ENCODE measurements around the gene BEST1. TPM values are rescaled to one million over a fixed set of nuclear protein-coding genes. Genes with fewer than 3 reads are reported as not detected.

BEST1 gene
- total RNA-seq, 4 donors from 2014 or later = 3.0 to 4.0 (median 3.4) TPM

- Histone ChIP-seq H3K9me3 (no peaks in the 10 kb centered on the region), H3K36me3 (peaks cover 0 to 78% of the 10 kb centered on the region in 2 donors), H3K4me1 (peaks cover 0 to 27% (median 3%) of the 10 kb centered on the region in 3 donors), H3K27me3 (no peaks in the 10 kb centered on the region), H3K27ac (no peak overlapping the region), H3K4me3 (no peak overlapping the region)
- TF ChIP-seq, protein P1, sequence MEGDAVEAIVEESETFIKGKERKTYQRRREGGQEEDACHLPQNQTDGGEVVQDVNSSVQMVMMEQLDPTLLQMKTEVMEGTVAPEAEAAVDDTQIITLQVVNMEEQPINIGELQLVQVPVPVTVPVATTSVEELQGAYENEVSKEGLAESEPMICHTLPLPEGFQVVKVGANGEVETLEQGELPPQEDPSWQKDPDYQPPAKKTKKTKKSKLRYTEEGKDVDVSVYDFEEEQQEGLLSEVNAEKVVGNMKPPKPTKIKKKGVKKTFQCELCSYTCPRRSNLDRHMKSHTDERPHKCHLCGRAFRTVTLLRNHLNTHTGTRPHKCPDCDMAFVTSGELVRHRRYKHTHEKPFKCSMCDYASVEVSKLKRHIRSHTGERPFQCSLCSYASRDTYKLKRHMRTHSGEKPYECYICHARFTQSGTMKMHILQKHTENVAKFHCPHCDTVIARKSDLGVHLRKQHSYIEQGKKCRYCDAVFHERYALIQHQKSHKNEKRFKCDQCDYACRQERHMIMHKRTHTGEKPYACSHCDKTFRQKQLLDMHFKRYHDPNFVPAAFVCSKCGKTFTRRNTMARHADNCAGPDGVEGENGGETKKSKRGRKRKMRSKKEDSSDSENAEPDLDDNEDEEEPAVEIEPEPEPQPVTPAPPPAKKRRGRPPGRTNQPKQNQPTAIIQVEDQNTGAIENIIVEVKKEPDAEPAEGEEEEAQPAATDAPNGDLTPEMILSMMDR (IDR thresholded peaks at IDR 0.05) = no peak
- TF ChIP-seq POLR2A (IDR thresholded peaks at IDR 0.05) = no peak
- TF ChIP-seq EP300 (IDR thresholded peaks at IDR 0.05) = no peak
- TF ChIP-seq POLR2AphosphoS5 (IDR thresholded peaks at IDR 0.05) = no peak
- WGBS, 2 donors (ENCODE audit: low coverage in 1 of 2) = 79 to 87% methylated on average over 3 to 6 of the region's 13 CpGs
- no peak for ATAC-seq
These were observed 45.0 kb upstream of the BEST1 start for GRCh38 chr11:61905067-61905696.

DNA sequence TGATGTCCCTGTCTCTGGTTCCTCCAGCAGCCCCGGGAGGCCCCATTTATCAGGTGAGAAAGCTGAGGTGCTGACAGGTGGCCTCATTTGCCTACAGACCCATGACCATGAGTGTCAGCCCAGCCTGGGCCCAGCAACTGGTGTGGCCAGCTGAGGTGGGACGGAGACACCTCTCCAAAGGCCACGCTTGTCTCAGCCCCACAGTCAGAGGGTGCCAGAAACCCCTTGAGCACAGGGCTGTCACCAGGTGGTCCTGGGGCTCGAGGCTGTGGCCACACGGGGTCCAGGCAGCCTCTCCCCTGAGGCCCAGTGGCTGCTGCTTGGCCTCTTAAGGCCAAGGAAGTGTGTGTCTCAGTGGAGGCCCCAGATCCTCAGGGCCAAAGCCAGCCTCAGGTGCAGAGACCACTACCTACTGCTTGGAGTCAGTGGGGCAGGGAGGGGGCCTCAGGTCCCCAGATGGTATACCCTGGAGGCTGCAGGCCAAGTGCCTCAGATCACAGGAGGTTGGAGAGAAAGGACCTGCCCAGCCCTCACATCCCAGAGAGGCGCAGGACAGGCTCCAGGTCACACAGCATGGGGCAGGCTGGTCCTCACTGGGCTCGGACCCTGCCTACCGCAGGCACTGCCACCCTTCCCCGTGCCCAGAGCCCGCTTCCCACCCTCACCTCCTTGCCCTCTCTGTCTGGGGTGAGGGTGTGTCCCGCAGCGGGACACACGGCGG is 44.2 kb upstream of the BEST1 start:
- no peak overlapping the region for H3K27ac ChIP-seq
- WGBS, 2 donors (ENCODE audit: low coverage in 1 of 2) = no CpG with 5 or more reads among the region's 14 CpGs
- H3K27me3 ChIP-seq = no peaks in the 10 kb centered on the region
- TF ChIP-seq EP300 (IDR thresholded peaks at IDR 0.05) (no peak), POLR2AphosphoS5 (IDR thresholded peaks at IDR 0.05) (no peak), POLR2A (IDR thresholded peaks at IDR 0.05) (no peak)
- TF ChIP-seq, protein P1 (IDR thresholded peaks at IDR 0.05) = no peak
- peaks cover 0 to 70% of the 10 kb centered on the region in 2 donors for H3K36me3 ChIP-seq
- H3K9me3 ChIP-seq = no peaks in the 10 kb centered on the region
- no peak for ATAC-seq
- H3K4me3 ChIP-seq = no peak overlapping the region
- peaks cover 0 to 35% (median 3%) of the 10 kb centered on the region in 3 donors for H3K4me1 ChIP-seq

- no peaks in the 10 kb centered on the region for H3K27me3 ChIP-seq
- ATAC-seq = no peak
- no peak overlapping the region for H3K27ac ChIP-seq
- H3K9me3 ChIP-seq = no peaks in the 10 kb centered on the region
- peaks cover 0 to 40% (median 8%) of the 10 kb centered on the region in 3 donors for H3K4me1 ChIP-seq
- WGBS, 2 donors (ENCODE audit: low coverage in 1 of 2) = 60% methylated on average over 1 of the region's 14 CpGs; no CpG with 5 or more reads in 1 of the 2 donors
- H3K4me3 ChIP-seq = no peak overlapping the region
- peaks cover 0 to 65% of the 10 kb centered on the region in 2 donors for H3K36me3 ChIP-seq
- TF ChIP-seq POLR2AphosphoS5 (IDR thresholded peaks at IDR 0.05) = no peak
- TF ChIP-seq EP300 (IDR thresholded peaks at IDR 0.05) = no peak
- TF ChIP-seq POLR2A (IDR thresholded peaks at IDR 0.05) = no peak
- TF ChIP-seq, protein P1 (IDR thresholded peaks at IDR 0.05) = no peak
These were observed 43.6 kb upstream of the BEST1 start for GRCh38 chr11:61906522-61906909.

GRCh38 chr11:61907282-61907681 is 42.9 kb upstream of the BEST1 start:
- Histone ChIP-seq H3K27ac (no peak overlapping the region), H3K4me3 (no peak overlapping the region), H3K36me3 (peaks cover 0 to 57% of the 10 kb centered on the region in 2 donors), H3K9me3 (no peaks in the 10 kb centered on the region), H3K27me3 (no peaks in the 10 kb centered on the region), H3K4me1 (peaks cover 0 to 48% (median 16%) of the 10 kb centered on the region in 3 donors)
- TF ChIP-seq, protein P1 (IDR thresholded peaks at IDR 0.05) = no peak
- TF ChIP-seq POLR2A (IDR thresholded peaks at IDR 0.05) (no peak), EP300 (IDR thresholded peaks at IDR 0.05) (no peak), POLR2AphosphoS5 (IDR thresholded peaks at IDR 0.05) (no peak)
- WGBS, 2 donors (ENCODE audit: low coverage in 1 of 2) = 91% methylated on average over 4 of the region's 19 CpGs; no CpG with 5 or more reads in 1 of the 2 donors
- no peak for ATAC-seq

Measured in gastroesophageal sphincter (tissue), 4 donors.